ENCODE results near the gene YARS1. TPM values are rescaled to one million over a fixed set of nuclear protein-coding genes. Genes with fewer than 3 reads are reported as not detected.

YARS1 gene
- total RNA-seq, 1 experiment from 2014 or later: 244 TPM

DNA sequence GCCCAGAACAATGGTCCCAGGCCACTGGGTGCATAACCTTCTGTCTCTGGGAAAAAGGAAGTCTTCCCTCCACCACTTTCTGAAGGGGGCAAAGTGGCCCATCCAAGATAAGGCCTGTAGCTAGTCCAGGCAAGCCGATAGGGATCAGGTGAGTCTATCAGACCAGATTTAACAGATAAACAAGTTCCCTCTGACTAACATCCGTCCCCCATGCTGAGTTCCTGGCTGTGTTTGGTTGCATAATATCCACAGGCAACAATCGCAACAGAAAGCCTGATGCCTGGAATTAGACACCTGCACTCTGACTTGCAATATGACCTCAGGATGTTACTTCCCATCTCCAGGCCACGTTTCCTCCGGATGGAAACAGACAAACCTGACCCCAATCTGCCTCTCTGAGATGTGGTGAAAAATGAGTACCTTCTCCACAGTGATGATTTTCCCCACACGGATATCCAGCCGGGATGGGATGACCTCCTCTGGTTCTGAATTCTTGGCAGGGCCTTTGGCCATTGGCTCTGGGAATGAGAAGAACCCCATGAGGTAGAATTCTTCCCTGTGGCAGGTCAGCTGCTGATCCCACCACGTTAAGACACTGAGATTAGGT lies 36.4 kb downstream of the YARS1 start:
- no peak for DNase-seq (ENCODE audit: low read depth, low spot score)
- CTCF ChIA-PET: no interaction called here

More for the DNA sequence above, 36.4 kb downstream of the YARS1 start:
- Histone ChIP-seq H3K36me3 (ENCODE audit: control insufficient read depth in 1 of 2, insufficient read depth in 2 of 2, low read length in 2 of 2) (peaks cover 48 to 59% of the 10 kb centered on the region in 2 experiments), H3K4me2 (ENCODE audit: low read length) (no peak overlapping the region), H3K4me3 (replicated peaks in 1 of 2; ENCODE audit: low read depth in 1 of 2, low read length in 2 of 2) (no peak overlapping the region), H3K27me3 (ENCODE audit: insufficient read depth, low read length) (no peaks in the 10 kb centered on the region), H4K20me1 (ENCODE audit: insufficient read depth) (no peaks in the 10 kb centered on the region; the same call in 1 of the 2 replicates), H3K9me2 (ENCODE audit: insufficient read depth) (no peaks in the 10 kb centered on the region), H3K9ac (ENCODE audit: low read length) (no peak overlapping the region), H3K27ac (ENCODE audit: low read depth, low read length) (no peak overlapping the region), H2AFZ (ENCODE audit: low read depth, low read length, poor library complexity, severe bottlenecking) (no peak overlapping the region), H3K79me2 (ENCODE audit: insufficient read depth, low read length) (peaks cover under 1% of the 10 kb centered on the region; the same call in 1 of the 2 replicates), H3K9me3 (ENCODE audit: control insufficient read depth in 1 of 2, insufficient read depth in 1 of 2, low read depth in 1 of 2, low read length in 2 of 2) (no peaks in the 10 kb centered on the region), H3K4me1 (ENCODE audit: control insufficient read depth in 1 of 2, insufficient read depth in 2 of 2, low read length in 2 of 2) (peaks cover 0 to 3% of the 10 kb centered on the region in 2 experiments; a peak in 1 of 4 replicates)
- ATAC-seq: no peak
- RAD21 ChIA-PET (ENCODE audit: low non-redundant PET in 1 of 2, low total read pairs in 2 of 2, uncharacterized antibody in 2 of 2, unreplicated experiment in 2 of 2): no interaction called here
- POLR2A ChIA-PET: no interaction called here
- no TSS peak for BruUV-seq (replicated peaks)
- intact Hi-C loops (cut with micrococcal nuclease): no loop called here
- TF ChIP-seq EZH2 (IDR thresholded peaks at IDR 0.05) (no peak), ZNF274 (IDR thresholded peaks at IDR 0.05; ENCODE audit: low read depth, low read length) (no peak), ATF3 (IDR thresholded peaks at IDR 0.05) (no peak), REST (IDR thresholded peaks at IDR 0.05; ENCODE audit: low read depth) (no peak), RAD21 (IDR thresholded peaks at IDR 0.05; ENCODE audit: low read depth) (no peak), TCF7L2 (IDR thresholded peaks at IDR 0.05; ENCODE audit: borderline replicate concordance, extremely low read depth, insufficient read depth, insufficient read length) (no peak), POLR2AphosphoS5 (IDR thresholded peaks at IDR 0.05; ENCODE audit: low read depth, low read length) (no peak), SP1 (IDR thresholded peaks at IDR 0.05; ENCODE audit: low read depth) (no peak), SRF (IDR thresholded peaks at IDR 0.05; ENCODE audit: low read depth) (no peak), JUND (IDR thresholded peaks at IDR 0.05) (no peak)
- TF ChIP-seq, protein P1, sequence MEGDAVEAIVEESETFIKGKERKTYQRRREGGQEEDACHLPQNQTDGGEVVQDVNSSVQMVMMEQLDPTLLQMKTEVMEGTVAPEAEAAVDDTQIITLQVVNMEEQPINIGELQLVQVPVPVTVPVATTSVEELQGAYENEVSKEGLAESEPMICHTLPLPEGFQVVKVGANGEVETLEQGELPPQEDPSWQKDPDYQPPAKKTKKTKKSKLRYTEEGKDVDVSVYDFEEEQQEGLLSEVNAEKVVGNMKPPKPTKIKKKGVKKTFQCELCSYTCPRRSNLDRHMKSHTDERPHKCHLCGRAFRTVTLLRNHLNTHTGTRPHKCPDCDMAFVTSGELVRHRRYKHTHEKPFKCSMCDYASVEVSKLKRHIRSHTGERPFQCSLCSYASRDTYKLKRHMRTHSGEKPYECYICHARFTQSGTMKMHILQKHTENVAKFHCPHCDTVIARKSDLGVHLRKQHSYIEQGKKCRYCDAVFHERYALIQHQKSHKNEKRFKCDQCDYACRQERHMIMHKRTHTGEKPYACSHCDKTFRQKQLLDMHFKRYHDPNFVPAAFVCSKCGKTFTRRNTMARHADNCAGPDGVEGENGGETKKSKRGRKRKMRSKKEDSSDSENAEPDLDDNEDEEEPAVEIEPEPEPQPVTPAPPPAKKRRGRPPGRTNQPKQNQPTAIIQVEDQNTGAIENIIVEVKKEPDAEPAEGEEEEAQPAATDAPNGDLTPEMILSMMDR (IDR thresholded peaks at IDR 0.05 in 2 of 3, conservative IDR thresholded peaks at IDR 0.05 in 1 of 3; ENCODE audit: borderline replicate concordance in 1 of 3, insufficient read depth in 1 of 3, low read depth in 2 of 3, low read length in 2 of 3): no peak
